Germinal center (tissue), 1 donor: ENCODE measurements around the gene EEF1E1.
"Not testable (repeated sequence)": the region's sequence is repeated elsewhere in the genome, so short reads cannot be mapped to it uniquely, and the experiment has no call there.

ENCODE experiments used
- DNase-seq: peaks from one replicate; pipeline ENCODE4 v3.0.0; 2012; ENCODE audit warnings: mixed read lengths, low spot score

Gene EEF1E1

DNA sequence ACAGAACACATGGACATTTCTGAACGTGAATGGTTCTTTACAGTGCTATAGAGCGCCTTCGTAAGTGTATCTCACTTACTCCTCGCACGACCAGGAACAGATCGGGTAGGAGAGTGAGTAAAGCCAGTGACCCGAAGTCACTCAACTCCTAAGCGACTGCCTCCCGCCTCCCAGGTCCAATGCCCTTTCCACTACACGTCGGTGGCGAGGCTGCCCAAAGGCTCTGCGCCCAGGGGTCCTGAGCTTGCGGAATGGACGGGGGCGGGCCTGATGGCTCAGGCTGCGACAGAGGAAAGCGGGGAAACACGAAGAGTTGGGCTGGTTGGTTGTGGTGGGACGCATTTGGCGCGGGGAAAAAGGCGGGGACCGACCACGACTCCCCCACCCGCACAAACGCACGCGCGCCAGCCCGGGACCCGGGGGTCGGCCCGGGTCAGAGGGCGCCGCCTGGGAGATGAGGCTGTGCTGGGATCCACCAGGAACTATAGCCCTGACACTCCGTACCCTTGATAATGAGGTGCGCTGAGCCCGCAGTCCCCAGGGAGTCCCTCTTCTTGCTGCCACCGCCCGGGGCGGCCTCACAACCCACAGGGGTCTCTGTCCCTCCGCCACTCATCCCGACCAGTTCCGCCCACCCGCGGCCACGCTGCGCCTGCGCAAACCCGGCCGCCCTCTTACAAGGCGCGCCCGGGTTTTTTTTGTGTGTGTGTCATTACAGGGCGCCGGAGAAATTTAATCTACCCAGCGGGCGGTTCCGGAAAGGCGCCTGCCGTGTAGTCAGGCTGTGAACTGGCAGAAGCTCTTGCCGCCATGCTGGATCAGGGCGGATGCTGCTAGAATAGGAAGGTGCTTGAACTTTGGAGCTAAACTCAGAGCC lies 38.3 kb downstream of the EEF1E1 start, which contains the start of gene BLOC1S5:
TSS of gene BLOC1S5 (minus strand) at position 629 of the 877 bp plus-strand sequence. CDS start at position 616, 13 bp downstream.
- peak; percentile 90 for DNase-seq

GRCh38 chr6:8061736-8062135 lies 40.6 kb downstream of the EEF1E1 start:
- DNase-seq: no peak

- no peak for DNase-seq
These were observed 42.0 kb downstream of the EEF1E1 start for GRCh38 chr6:8060346-8060745.

GRCh38 chr6:8059129-8059528 lies 43.2 kb downstream of the EEF1E1 start:
- DNase-seq: no peak

- no peak for DNase-seq
These were observed 44.6 kb downstream of the EEF1E1 start for GRCh38 chr6:8057793-8058192.

DNA sequence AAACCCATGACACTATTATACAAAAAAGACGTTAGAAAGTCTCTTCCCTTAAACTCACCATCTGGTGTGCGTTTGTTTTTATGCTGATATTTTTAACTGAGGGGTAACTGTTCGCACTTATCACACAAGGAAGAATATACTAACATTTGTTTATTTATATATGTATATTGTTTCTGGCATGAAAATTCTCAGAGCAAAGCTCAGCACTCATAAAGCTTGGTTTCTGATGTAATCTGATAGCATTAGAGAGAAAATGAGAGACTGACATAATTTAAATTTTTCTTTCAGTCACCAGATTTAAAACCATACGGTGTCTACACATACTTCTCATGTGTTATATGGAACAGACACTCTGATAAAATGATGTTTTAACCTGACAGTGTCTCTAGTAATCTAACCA lies 45.1 kb downstream of the EEF1E1 start:
- no peak for DNase-seq

- no peak for DNase-seq
These were observed 48.1 kb downstream of the EEF1E1 start for GRCh38 chr6:8054276-8054675.

DNA sequence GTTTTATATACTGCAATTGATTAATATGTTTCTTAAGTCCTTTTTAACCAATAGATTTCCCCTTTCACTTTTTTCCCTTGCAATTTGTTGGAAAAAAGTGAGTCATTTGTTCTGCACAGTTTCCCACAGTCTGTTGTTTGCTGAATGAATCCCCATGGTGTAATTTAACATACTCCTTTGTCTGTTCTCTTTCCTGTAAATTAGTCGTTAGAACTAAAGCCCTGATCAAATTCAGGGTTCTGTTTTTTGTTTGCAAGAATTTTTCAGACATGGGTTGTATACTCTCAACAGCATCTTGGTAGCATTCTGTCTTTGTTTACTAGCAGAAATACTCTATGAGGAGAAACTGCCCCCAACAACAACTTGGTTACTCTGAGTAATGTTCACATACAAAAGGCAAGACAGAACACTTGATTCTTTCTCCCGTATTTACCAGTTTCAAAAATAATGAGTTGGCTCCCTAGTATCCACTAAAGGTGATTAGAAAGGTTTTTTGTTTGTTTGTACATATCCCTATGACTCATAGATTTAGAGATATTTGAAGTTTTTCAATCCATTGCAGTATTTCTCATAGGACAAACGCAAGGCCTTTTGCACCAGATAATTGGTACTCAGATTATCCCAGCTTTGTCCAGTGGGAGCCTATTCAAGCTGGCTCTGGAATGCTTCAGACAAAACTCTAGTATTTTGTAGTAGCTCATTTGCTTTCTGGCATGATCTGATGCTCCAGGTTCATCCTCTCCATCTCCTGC lies 54.6 kb downstream of the EEF1E1 start:
- no peak for DNase-seq

- DNase-seq: not testable (repeated sequence)
These were observed 56.6 kb downstream of the EEF1E1 start for GRCh38 chr6:8045769-8046168.

DNA sequence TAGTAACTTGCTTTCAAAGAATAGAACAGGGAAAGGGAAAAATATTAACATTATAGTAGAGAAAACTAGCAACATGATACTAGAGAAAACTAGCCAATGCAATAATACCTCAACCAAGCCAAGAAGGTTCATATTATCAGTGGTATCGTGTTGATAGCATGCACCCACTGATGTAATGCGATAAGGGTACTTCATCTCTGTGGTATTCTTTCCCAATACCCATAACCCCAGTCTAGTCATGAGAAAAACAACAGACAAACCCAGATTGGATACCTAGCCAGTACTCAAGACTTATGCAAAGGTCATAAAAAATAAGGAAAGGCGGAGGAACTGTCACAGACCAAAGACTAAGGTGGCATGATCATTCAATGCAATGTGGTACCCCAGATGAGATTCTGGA lies 59.1 kb downstream of the EEF1E1 start:
- DNase-seq: no peak

- DNase-seq: no peak
These were observed 60.3 kb downstream of the EEF1E1 start for GRCh38 chr6:8041913-8042583.

GRCh38 chr6:8034107-8034506 lies 68.2 kb downstream of the EEF1E1 start:
- not testable (repeated sequence) for DNase-seq

DNA sequence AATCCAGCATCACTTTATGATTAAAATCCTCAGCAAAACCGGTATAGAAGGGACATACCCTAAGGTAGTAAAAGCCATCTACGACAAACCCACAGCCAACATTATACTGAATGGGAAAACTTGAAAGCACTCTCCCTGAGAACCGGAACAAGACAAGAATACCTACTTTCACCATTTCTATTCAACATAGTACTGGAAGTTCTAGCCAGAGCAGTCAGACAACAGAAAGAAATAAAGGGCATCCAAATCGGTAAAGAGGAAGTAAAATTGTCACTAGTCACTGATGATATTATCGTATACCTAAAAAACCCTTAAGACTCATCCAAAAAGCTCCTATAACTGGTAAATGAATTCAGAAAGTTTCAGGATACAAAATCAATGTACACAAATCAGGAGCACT lies 71.4 kb downstream of the EEF1E1 start:
- DNase-seq: no peak
